Mucosa of stomach (tissue), 1 donor: ENCODE results near the gene PDIA6.

Experiments
- H3K27me3 ChIP-seq: one replicate; pipeline ENCODE4 v1.7.0; 2013; ENCODE audit warnings: mild to moderate bottlenecking, low read length; ENCODE audit not compliant: control insufficient read depth, insufficient read depth
- H3K36me3 ChIP-seq: one replicate; pipeline ENCODE4 v1.7.0; 2013; ENCODE audit warnings: low read length; ENCODE audit not compliant: control insufficient read depth, insufficient read depth
- H3K4me1 ChIP-seq: one replicate; pipeline ENCODE4 v1.7.0; 2013; ENCODE audit warnings: mild to moderate bottlenecking, low read length; ENCODE audit not compliant: control insufficient read depth, insufficient read depth
- H3K4me3 ChIP-seq: one replicate; pipeline ENCODE4 v1.7.0; 2013; ENCODE audit warnings: low read length
- H3K9ac ChIP-seq: one replicate; pipeline ENCODE4 v1.7.0; 2013; ENCODE audit warnings: mild to moderate bottlenecking, low read length, moderate library complexity
- H3K9me3 ChIP-seq: one replicate; pipeline ENCODE4 v1.7.0; 2013; ENCODE audit warnings: mild to moderate bottlenecking, low read length, moderate library complexity; ENCODE audit not compliant: control insufficient read depth
- donor health status: Pancreatic carcinoma.

The PDIA6 gene

DNA sequence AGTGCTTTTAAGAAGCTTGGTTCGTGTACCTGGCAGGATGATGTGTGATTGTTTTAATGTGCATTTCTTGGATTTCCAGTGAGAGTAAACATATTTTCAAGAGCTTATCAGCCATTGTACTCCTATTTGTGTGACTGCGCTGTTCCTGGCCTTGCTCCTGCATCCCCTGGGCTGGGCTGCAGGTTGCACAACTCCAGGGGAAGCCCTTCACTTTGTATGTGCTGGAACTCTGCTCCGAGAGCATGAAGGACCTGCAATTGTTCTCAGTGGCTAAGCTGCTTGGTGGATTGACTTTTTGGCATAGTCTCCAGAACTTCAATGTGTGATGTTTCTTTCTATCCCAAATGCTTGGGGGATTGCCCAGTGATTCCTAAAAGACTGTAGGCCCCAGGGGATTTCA, 72.4 kb downstream of the PDIA6 start:
- no peaks in the 10 kb centered on the region for H3K9me3 ChIP-seq
- no peaks in the 10 kb centered on the region for H3K36me3 ChIP-seq
- H3K9ac ChIP-seq: no peak overlapping the region
- H3K4me3 ChIP-seq: no peak overlapping the region
- no peaks in the 10 kb centered on the region for H3K4me1 ChIP-seq
- H3K27me3 ChIP-seq: no peaks in the 10 kb centered on the region

DNA sequence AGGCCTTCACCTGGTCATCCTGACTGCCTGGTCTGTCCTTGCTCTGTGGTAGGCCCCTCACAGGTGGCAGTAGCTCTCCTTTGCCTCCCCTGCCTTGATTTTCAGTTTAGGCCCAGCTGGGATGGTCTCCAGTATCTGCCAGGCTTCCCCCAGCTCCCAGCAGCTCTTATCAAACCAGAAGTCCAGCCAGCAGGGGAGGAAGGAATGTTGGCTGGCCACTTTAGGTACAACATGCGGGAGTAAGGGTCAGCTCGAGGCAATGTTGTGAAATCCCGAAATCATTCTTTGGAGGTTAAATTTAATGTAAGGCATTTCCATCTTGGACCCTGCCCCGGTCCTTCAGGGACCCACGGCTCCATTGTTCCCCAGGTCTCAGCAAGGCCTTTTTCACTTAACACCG, 74.4 kb downstream of the PDIA6 start:
- H3K36me3 ChIP-seq: no peaks in the 10 kb centered on the region

DNA sequence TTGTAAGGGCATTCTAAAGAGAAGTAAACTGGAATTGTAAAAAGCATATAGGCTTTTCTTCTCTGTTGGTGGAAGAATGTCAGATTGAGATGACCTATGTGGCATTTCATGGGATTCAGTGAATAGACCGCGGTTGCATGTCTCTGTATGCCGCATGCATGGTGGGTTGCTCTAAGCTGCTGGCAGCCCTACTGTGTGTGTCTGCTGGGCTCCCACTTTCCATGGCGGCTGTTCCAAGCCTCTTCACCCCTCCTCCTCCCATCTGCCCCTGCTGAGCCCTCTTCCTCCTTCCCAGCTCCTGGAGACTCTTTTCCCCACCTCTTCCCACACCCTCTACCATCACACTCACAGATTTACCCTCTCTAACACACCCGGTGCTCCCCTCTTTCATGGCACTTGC, 78.6 kb downstream of the PDIA6 start:
- no peaks in the 10 kb centered on the region for H3K9me3 ChIP-seq
- no peaks in the 10 kb centered on the region for H3K27me3 ChIP-seq
- no peak overlapping the region for H3K4me3 ChIP-seq
- no peaks in the 10 kb centered on the region for H3K4me1 ChIP-seq
- H3K36me3 ChIP-seq: no peaks in the 10 kb centered on the region
- H3K9ac ChIP-seq: no peak overlapping the region

More for the DNA sequence above, 74.4 kb downstream of the PDIA6 start:
- Histone ChIP-seq H3K9ac (no peak overlapping the region), H3K4me3 (no peak overlapping the region), H3K4me1 (no peaks in the 10 kb centered on the region), H3K9me3 (no peaks in the 10 kb centered on the region), H3K27me3 (no peaks in the 10 kb centered on the region)

DNA sequence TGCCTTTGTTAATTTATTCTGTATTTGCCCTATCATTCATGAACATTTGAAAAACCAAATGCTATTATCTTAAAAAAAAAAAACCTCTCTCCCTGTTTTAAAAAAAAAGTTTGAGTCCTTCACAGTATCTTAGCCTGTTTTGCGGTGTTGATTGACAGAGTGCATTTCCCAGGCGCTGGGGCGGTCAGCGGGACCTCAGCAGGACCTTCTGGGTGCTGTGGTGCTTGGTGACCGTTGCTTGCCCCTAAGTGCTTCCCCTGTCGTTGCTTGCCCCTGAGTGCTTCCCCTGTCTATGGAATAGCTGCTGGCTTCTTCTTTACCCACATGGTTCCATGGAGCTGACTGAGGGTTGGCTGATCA, 79.0 kb downstream of the PDIA6 start:
- Histone ChIP-seq H3K36me3 (no peaks in the 10 kb centered on the region), H3K9ac (no peak overlapping the region), H3K27me3 (no peaks in the 10 kb centered on the region), H3K4me1 (no peaks in the 10 kb centered on the region), H3K4me3 (no peak overlapping the region), H3K9me3 (no peaks in the 10 kb centered on the region)
